HPDE6-E6E7 (cell line): Measurements from ENCODE around the gene RAB34.
"Not testable (repeated sequence)": the region's sequence is repeated elsewhere in the genome, so short reads cannot be mapped to it uniquely, and the experiment has no call there.

Experiments
- DNase-seq: peaks from one replicate; pipeline ENCODE4 v3.0.0; 2011; ENCODE audit warnings: missing footprints; ENCODE audit errors: extremely low spot score

The RAB34 gene

DNA sequence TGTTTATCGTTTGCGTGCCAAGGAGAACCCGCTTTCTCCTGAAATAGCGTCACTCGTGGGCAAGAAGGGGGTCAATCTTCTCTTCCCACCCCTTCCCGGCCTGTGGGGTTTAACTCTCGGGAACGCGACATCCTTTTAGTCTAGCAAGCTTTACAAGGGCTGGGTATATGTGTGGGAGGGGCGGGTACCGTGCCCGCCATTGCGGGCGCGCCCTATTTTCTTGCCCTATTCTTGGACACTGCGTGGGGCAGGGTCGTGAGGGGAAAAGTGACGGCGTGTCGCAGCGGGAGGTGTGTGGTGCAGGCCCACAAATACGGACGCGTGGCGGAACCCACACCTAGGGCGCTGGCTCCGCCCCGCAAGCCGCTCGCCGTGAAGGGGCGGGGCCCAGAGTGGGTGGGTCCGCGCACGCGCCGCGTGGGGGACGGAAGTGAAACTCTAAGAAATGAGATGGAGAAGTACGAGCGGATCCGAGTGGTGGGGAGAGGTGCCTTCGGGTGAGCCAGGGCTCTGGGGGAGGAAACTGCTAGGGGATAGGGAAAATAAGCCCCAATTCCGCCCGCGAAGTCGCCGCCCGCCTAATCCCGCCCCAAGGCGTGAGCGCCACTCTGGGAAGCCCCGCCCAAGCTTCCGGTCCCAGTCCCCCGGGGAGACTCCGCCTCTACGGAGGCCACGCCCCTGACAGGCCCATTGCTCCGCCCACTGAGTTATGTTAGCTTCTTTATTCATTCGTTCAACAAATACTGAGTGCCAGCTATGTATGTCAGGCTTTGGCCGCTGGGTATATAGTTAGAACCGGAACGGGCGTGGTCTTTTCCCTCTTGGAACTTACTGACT lies 10.9 kb upstream of the RAB34 start, which contains the start of gene NEK8:
NEK8 (plus strand) TSS at position 425 of the 837 bp plus-strand sequence; CDS start at position 451, 26 bp downstream.
- no peak for DNase-seq

DNA sequence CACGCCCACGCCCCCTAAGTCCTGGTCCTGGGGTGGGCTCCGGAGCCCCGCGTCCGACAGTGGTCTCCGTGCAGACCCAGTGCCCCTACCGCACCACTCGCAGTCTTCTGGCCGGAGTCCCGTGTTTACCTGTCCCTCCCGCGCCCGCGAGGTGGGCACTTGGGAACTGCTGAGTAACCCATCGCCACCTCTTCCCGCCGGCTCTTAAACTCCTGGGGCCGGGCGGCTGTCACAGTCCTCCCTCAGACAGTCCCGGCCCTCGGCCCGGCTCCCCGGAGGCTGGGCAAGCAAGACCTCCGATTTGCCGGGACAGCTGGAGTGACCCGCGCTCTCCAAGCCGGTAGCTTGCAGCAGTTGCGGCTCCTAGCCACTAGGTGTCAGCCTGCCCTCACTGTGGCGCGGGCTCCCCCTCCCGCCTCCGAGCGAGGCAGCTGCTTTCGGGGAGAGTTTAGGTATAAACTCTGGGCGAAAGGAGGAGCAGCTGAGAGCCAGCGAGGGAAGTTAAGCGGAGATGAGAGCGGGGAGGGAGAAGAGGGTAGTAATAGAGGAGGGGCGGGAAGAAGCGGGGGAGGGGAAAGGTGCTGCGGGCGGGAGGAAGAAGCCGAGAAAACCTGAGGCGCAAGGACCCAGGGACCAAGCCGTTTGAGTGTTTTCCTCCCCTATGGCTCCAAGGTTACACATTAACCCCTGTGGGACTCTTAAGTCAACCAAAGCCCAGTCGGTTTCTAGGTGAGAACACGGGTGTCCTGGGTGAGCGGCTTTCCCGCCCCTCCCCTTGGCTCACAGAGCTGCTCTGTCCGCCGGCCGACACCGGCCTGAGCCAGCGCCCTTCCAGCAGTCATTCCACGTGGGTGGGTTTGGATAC lies 9.2 kb upstream of the RAB34 start:
- no peak for DNase-seq

DNA sequence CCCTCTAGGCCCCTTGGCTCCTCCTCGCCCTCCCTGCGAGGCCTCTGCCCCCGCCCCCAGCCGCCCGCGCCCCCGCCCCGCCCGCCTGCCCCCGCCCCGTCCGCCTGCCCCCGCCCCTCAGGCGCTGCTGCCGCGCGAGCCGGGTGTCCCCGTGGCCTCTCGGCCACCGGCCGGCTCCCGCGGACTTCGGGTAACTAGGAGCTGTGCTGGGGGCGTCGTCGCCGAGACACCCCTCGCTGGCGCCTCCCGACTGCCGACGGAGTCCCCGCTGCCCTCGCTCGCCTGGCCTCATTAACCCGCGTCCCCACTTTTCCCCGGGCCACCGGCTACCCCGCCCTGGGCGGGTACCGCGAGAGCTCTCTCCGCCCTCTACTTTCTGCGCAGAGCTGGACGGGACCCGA lies 8.6 kb upstream of the RAB34 start, which contains the start of gene TLCD1:
TLCD1 (minus strand) TSS at position 8 of the 401 bp plus-strand sequence. CDS start 136 bp downstream, outside the sequence.
- DNase-seq = no peak

GRCh38 chr17:28725660-28726225 lies 8.1 kb upstream of the RAB34 start:
- no peak for DNase-seq

DNA sequence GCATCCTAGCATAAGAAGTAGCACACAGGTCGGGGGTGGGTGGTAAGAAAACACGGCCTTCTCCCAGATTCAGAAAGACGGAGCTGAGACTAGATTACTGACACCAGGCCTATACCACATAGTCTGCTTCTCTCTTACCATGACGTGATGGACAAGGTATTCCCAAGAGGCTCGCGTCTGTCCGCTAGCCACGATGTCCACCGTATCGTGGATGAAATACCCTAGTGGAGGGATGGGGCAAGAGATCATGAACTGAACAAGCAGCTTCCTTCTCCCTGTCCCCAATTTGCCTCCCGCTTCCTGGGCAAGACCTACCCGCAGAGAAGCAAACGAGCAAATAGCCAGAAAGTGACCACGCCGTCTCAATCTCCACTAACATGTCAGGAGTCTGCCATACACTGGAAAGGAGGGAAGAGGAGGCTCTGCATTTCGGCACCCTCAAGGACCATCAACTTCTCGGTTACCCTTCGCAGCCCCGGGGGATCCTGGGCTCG lies 7.5 kb upstream of the RAB34 start:
- DNase-seq = no peak

- DNase-seq = no peak
Observed at GRCh38 chr17:28724500-28725165, 7.0 kb upstream of the RAB34 start.

DNA sequence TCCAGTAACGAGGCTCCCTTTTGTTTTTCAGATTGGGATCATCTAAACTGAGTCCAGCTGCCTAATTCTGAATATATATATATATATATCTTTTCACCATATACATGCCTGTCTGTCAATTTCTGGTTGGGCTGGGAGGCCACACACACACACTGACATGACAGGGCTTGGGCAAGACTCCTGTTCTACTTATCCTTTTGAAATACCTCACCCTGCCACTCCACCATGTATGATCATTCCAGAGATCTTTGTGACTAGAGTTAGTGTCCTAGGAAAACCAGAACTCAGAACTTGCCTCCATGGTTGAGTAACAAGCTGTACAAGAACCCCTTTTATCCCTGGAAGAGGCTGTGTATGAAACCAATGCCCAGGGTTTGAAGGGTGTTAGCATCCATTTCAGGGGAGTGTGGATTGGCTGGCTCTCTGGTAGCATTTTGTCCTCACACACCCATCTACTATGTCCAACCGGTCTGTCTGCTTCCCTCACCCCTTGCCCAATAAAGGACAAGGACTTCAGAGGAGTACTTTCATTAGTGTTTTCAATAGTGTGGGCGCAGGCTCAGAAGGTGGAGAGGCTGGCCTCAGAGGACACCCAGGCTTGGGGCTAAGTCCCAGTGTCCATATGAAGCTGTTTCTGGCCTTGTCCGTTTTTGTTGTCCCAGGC lies 6.3 kb upstream of the RAB34 start:
- DNase-seq = not testable (repeated sequence)

- no peak for DNase-seq
Observed at GRCh38 chr17:28723159-28723835, 5.6 kb upstream of the RAB34 start.

DNA sequence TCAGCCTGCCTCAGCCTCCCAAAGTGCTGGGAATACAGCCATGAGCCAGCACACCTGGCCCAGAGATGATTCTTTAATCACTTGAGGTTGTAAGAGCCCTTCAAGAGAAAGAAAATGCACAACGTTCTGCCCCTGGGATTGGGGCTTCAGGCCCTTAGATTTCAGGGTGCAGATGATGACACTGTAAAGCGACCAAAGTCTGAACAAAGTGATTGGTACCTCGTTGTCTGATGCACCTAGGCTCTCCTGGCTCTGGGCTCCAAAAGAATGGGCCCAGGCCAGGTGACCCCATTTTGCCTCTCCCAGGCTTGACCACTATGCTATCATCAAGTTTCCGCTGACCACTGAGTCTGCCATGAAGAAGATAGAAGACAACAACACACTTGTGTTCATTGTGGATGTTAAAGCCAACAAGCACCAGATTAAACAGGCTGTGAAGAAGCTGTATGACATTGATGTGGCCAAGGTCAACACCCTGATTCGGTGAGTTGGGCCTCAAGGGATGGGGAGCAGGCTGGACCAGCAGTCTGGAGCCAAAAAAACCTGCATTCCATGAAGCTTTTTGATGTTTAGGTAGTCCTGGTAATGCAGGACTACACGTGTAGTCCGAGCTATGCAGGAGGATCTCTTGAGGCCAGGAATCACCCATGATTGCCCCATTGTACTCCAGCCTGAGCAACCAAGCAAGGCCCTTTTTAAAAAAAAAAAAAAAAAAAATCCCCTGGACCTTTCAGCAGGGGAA lies 4.9 kb upstream of the RAB34 start:
- no peak for DNase-seq

DNA sequence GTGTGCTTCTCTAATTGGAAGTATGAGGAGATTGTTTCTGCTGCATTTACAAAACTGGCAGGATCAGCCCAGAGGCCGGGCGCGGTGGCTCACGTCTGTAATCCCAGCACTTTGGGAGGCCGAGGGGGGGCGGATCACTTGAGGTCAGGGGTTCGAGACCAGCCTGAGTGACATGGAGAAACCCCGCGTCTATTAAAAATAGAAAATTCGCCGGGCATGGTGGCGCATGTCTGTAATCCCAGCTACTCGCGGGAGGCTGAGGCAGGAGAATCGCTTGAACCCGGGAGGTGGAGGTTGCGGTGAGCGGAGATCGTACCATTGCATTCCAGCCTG lies 3.3 kb upstream of the RAB34 start:
- DNase-seq = not testable (repeated sequence)

DNA sequence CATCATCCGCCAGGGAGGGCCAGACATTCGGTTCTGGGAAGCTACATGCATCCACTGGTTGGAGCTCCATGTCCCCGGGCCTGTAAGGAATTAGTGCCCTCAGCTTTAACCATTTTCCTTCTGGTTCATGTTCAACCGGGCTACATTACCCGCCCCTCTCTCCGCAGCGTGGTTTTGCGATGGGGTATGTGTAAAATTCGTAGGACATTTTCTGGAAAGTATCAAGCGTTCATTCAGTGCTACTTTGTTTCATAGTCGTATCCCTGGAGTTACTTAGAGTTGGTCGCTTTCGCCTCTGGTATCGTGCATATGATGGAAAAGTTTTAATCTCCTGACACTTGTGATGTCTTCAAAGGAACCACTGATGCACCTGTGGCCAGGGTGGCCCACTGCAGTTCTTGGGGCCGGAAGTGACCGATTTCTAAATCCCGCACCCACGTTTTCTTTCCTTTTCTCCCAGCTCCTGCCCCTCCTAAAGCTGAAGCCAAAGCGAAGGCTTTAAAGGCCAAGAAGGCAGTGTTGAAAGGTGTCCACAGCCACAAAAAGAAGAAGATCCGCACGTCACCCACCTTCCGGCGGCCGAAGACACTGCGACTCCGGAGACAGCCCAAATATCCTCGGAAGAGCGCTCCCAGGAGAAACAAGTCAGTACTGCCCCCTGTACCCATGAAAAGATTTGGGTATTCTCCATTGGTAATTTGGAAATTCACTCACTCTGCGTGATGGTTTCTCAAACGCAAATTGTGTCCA lies 2.8 kb upstream of the RAB34 start:
- no peak for DNase-seq

DNA sequence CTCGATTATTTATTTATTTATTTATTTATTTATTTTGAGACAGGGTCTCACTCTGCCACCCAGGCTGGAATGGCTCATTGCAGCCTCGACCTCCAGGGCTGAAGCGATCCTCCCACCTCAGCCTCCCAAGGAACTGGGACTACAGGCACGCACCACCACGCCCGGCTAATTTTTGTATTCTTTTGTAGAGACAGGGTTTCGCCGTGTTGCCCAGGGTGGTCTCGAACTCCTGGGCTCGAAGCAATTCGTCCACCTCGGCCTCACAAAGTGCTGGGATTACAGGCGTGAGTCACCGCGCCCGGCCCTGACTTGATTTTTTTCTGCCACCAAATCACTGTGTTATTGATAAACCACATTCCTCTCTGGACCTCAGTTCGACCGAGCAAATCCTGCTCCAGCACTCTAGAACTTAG lies 1.4 kb upstream of the RAB34 start:
- DNase-seq = no peak

DNA sequence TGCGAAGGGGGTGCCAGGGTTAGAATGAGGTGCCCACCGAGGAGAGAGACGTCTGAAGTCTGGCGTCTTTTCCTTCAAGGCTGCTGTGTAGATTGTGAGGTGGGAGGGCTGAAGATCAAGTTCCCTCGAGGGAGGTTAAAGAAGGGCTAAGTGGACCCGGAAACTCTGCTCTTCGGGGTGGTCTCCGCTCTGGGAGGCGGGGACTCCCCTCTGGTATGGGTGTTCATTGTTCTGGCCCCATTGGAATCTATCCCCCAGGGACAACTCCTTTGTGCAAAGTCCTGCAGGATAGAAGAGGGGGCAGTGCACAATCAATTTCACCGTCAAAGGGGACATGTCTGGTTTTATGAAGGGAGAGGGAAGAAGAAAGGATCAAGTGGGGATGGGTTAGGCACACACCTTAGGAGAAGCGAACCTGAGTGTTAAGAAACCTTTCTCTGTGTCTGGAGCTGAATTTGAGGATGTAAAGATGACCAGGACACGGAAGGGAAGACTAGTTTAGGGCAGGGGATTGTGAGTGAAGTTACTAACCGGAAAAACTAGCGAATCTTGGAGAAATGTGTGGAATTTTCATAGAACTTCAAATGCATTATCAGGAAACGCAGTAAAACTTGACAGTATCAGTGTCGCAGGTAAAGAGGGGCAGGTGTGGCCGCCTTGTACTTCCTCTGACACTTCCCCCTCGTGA lies 809 bp upstream of the RAB34 start:
- DNase-seq = no peak

- no peak for DNase-seq
Observed at GRCh38 chr17:28716740-28717577, 709 bp downstream of the RAB34 start.

DNA sequence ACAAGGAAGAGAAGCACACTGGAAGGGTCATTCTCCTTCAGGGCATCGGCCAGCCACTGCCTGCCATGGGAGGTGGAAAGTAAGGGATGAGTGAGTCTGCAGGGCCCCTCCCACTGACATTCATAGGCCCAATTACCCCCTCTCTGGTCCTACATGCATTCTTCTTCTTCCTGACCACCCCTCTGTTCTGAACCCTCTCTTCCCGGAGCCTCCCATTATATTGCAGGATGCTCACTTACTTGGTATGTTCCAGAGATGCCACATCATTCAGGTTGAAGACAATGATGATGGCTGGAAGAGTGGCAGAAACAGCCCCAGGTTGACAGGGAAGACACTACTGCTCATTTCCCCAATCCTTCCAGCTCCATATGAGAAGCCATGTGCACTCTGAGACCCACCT lies 2.5 kb downstream of the RAB34 start:
- no peak for DNase-seq

GRCh38 chr17:28714281-28714680 lies 3.4 kb downstream of the RAB34 start:
- DNase-seq = no peak

DNA sequence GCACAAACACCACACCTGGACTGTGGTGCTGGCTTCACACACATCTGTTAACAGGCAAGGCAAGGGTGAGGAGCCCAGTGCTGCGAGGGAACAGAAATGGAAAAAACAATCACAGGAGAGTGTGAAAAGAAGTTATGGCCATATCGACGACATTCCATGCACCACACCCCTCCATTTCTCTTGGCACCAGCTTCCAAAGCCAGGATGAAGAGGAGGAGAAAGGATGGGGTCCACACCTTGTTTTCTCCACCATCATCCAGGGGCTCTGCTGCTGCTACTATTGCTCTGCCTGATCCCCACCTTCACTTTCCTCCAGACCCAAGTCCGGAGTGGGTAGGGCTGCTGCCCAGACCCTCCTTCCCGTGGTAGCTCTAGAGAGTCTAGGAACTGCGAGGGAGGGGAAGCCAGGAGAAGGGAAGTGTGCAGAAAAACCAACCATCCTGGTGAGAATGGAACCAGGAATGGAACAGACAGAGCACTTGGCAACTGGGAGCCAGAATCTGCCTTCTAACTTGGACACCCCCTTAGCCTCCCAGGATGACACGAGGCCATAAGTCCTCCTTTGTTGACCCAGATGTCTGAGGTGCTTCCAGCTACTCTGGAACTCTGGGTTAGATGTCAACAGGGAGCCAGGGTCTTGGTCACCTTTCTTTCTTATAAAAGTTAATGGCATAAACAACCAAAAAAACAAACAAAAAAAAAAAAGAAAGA lies 4.8 kb downstream of the RAB34 start:
- no peak for DNase-seq
